IPS DF 4.7 (cell line): ENCODE data around the gene UGT1A1.

Experiments
- DNase-seq: peaks from one replicate; pipeline ENCODE4 v3.0.0-alpha.2; 2013; ENCODE audit warnings: low spot score; ENCODE audit errors: extremely low read depth

Gene UGT1A1

GRCh38 chr2:233816334-233816733 lies 56.3 kb downstream of the UGT1A1 start:
- no peak for DNase-seq

- DNase-seq, result no peak
Measured at GRCh38 chr2:233816771-233817170, 56.7 kb downstream of the UGT1A1 start.

- no peak for DNase-seq
Measured at GRCh38 chr2:233817361-233817911, 57.4 kb downstream of the UGT1A1 start.

- DNase-seq, result no peak
Measured at GRCh38 chr2:233817995-233818638, 58.0 kb downstream of the UGT1A1 start.

- DNase-seq, result no peak
Measured at GRCh38 chr2:233818639-233819621, 58.9 kb downstream of the UGT1A1 start.

GRCh38 chr2:233819884-233820773 lies 60.1 kb downstream of the UGT1A1 start:
- no peak for DNase-seq

- DNase-seq, result no peak
Measured at GRCh38 chr2:233820774-233821105, 60.7 kb downstream of the UGT1A1 start.

GRCh38 chr2:233821196-233821595 lies 61.1 kb downstream of the UGT1A1 start:
- DNase-seq, result no peak

- DNase-seq, result no peak
Measured at GRCh38 chr2:233821709-233822100, 61.6 kb downstream of the UGT1A1 start.

- no peak for DNase-seq
Measured at GRCh38 chr2:233822101-233822771, 62.2 kb downstream of the UGT1A1 start.
